Transverse colon (tissue), 4 donors: ENCODE results near the gene MEIS2.

ENCODE experiments used
- CTCF ChIP-seq, 5 experiments: fragments of 200-600 bp in 3 of 5; fragments of 450-650 bp in 2 of 5; sonication (generic) in 3 of 5; IDR thresholded peaks; 1 replicate in 2 of 5; 2 replicates in 3 of 5; pipeline ENCODE4 v1.5.1; 2016 to 2017; ENCODE audit warnings: antibody characterized with exemption in 5 of 5, inconsistent platforms in 3 of 5, mild to moderate bottlenecking in 2 of 5, moderate library complexity in 1 of 5
- EP300 ChIP-seq: sonication (generic); formaldehyde crosslinking; IDR thresholded peaks from one replicate; pipeline ENCODE4 v1.6.1; 2017; ENCODE audit warnings: antibody characterized with exemption, low read depth
- POLR2AphosphoS5 ChIP-seq, 3 donors: sonication (generic); formaldehyde crosslinking; IDR thresholded peaks; one replicate each; pipeline ENCODE4 v1.6.1; 2016; ENCODE audit warnings: antibody characterized with exemption in 3 of 3

- no peak for TF ChIP-seq CTCF (IDR thresholded peaks at IDR 0.05)
- no peak for TF ChIP-seq POLR2AphosphoS5 (IDR thresholded peaks at IDR 0.05)
- TF ChIP-seq EP300: no peak
Measured at GRCh38 chr15:36961956-36962355, 138.4 kb downstream of the MEIS2 start.
